HG03064 (cell line): ENCODE measurements around the gene ZBBX.
"Not testable (repeated sequence)": the region's sequence is repeated elsewhere in the genome, so short reads cannot be mapped to it uniquely, and the experiment has no call there.

Experiments
- ATAC-seq: cut with Tn5 transposase; IDR thresholded peaks from one replicate; pipeline ENCODE4 v1.9.1; 2021; ENCODE audit warnings: low read depth; ENCODE audit not compliant: unreplicated experiment

The ZBBX gene

DNA sequence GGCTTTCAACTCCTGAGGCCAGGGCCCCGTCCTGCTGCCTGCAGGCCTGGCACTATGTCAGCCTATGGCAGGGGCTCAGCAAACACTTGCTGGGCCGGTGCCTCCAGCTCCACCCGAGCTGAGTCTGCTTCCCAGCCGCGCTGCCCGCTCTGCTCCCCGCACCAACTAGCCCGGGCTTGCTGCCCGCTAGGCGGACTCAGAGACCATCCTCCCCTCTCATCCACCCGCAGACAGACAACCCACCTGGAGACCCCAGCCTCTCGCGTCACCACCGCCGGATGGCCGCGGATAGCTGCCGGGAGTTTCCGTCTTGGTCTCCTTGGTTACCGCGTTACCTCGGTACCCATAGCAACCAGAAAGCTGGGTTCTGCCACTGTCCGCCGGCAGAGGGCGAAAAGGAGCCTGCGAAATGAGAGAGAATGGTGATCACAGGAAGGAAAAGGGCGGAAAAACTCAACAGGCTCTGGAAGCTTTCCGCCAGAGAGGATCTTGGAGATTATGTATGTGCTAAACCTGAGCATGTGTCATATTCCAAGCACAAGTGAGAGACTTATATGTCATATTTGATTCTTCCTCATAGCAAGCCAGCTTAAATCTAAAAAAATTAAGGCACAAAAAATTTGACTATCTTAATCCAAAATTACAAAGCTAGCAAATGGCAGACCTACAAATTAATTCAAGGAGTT lies at the start of gene ZBBX:
Gene ZBBX, minus strand, starts transcription at position 294 of the 686 bp plus-strand sequence. CDS start 7,396 bp downstream, outside the sequence.
- ATAC-seq, result peak; percentile 100

DNA sequence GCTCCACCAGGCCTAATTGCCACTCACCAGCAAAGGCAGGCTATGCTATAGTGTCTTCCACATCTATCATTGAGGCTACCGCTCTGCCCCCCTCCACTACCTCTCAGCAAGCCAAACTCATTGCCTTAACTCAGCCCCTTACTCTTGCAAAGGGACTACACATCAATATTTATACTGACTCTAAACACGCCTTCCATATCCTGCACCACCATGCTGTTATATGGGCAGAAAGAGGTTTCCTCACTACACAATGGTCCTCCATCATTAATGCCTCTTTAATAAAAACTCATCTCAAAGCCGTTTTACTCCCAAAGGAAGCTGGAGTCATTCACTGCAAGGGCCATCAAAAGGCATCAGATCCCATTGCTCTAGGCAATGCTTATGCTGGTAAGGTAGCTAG lies 46.9 kb upstream of the ZBBX start:
- ATAC-seq, result not testable (repeated sequence)

DNA sequence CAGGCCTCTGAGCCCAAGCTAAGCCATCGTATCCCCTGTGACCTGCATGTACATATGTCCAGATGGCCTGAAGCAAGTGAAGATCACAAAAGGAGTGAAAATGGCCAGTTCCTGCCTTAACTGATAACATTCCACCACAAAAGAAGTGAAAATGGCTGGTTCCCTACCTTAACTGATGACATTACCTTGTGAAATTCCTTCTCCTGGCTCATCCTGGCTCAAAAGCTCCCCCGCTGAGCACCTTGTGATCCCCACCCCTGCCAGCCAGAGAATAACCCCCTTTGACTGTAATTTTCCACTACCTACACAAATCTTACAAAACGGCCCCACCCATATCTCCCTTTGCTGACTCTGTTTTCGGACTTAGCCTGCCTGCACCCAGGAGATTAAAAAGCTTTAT lies 42.3 kb upstream of the ZBBX start:
- not testable (repeated sequence) for ATAC-seq

DNA sequence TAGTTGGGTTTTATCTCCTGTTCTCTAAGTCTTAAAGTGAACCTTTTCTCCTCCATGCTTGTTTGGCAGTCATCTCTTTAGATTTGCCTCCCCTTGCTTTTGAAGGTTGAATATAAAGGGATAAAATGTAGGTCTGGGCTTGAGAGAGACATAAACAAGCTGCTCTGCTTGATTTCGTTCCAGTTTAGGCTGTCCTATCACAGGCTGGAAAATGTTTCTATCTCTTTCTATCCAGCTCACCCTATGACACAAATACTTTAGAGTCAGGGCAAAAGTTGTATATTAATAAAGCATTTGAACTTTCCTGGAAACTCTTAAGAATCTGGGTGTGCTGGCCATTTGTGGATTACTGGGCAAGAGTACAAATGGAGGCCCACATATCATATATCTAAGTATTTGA lies 29.5 kb upstream of the ZBBX start:
- ATAC-seq, result no peak

DNA sequence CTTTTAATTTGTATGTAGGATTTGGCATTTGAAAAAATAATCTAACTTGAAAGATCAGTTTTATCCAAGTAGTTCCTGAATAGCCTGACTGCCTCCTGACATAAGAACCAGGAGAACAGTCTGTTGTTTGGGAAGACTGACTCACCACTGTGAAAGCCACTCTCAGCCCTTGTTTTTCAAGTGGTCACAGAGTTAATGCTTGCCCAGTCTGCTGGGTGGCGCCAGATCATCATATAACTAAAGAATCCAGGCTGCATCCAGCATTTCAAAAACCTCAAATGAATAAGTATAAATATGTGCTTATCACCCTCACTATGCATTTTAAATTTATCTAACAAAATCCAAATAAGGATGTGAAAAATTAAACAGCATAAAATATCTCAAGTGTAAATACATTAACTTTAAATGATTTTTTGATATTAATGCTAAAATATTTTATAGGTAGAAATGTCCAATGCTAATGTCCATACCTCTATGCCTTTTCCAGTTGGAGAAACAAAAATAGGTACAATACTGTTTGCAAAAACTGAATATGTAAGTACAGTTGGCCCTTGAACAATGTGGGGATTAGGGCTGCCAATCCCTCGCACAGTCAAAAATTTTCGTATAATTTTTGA lies 26.9 kb upstream of the ZBBX start:
- ATAC-seq, result no peak

- no peak for ATAC-seq
Observed at GRCh38 chr3:167397826-167398225, 17.7 kb upstream of the ZBBX start.

DNA sequence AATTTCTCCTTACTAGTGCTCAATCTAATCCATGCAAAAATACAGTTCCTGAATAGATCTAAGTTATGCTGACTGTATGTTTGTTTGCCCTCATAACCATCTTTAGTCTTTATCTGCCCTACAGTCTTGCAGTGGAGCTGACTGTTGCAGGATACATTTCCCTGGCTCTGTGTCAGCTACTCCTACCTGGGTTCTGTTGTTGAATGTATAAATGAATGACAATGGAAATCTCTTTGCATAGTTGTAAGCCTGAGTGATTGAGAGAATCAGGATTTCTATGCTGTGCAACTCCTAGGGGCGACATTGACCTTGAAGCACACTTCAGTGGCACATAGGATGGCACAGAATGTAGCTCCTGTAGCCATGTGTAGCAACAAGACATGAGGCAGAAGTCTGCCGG lies 16.0 kb upstream of the ZBBX start:
- no peak for ATAC-seq

DNA sequence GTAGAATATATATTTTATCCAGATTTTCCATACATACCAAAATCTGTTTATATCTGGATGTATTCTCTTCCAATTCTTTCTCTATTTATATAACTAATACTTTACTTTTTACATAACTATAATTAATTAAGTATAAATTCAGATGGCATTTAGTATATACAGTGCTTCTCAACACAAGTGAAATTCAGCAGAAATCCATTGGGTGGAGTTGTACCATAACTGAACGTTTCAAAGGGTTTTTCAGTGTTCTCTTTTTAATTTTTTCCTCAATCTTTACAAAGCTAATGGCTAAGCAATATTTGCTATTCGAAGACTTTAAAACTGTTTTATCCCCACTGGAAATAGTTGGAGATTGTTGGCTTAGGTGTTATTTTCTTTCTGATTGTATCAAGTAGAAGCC lies 13.9 kb upstream of the ZBBX start:
- ATAC-seq, result no peak

- ATAC-seq, result no peak
Observed at GRCh38 chr3:167382155-167382554, 2.1 kb upstream of the ZBBX start.

GRCh38 chr3:167375478-167375877 lies 4.6 kb downstream of the ZBBX start:
- no peak for ATAC-seq

DNA sequence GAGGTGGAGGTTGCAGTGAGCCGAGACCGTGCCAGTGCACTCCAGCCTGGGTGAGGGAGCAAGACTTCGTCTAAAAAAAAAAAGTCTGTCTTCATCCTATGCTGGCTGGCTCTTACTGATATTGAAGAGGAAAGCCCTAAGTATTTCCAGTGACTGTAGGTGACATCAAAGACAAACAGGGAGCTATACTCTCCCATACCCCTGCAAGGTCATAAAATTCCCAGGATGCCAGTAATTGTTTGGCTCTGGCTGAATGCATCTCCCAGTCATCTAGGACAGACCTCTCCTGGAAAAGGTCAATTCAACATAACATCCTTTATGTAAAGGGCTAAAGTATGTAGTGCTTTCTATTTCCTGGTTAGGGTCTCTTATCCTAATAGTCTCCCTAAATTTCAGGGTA lies 8.0 kb downstream of the ZBBX start:
- ATAC-seq, result no peak

- ATAC-seq, result no peak
Observed at GRCh38 chr3:167361948-167362347, 18.1 kb downstream of the ZBBX start.

- no peak for ATAC-seq
Observed at GRCh38 chr3:167361306-167361705, 18.8 kb downstream of the ZBBX start.

GRCh38 chr3:167355446-167355845 lies 24.7 kb downstream of the ZBBX start:
- ATAC-seq, result no peak

- no peak for ATAC-seq
Observed at GRCh38 chr3:167354751-167355150, 25.3 kb downstream of the ZBBX start.

DNA sequence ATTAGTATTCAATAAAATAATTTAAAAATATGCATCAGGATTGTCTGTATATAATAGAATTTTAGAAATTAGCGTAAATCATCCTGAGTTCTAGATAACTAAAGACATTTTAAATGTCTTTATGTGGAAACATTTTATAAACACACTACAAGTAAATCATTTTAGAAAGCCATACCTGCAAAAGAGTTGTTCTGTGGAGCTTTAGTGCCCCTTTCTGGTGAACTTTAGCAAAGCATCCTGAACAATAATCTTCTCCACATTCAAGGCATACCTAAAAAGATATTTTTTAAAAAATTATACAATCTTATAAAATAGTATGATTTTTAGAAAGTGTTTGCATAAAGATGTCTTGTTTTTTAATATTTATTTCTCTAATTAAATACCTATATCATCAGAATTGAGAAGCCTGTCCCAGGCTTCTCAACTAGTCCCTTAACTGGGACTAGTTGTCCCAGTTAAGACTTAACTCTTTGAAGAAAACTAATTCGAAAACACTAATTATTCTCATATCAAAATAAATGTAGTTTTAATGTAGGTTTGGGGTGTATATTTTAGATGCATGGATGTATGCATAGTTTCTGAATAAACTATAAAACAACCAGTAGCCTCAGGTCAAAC lies 29.7 kb downstream of the ZBBX start:
- no peak for ATAC-seq

DNA sequence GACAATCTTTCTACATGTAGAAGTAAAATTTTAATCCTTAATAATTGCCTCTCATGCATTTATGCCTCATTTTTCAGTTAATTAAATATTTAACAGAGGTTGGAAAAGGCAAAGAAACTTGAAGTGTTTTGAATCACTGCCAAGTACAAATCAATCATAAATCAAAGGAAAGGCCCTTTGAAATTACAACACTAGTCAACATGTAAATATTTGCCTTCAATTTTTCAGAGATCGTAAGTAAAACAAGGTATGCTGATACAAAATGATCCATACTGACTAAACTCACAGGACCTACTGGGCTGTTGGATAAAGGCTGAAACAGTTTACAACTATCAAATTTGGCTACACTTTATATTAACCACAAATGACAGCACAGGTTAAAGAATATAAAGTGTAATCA lies 33.9 kb downstream of the ZBBX start:
- no peak for ATAC-seq

GRCh38 chr3:167330993-167331785 lies 48.9 kb downstream of the ZBBX start:
- no peak for ATAC-seq

- no peak for ATAC-seq
Observed at GRCh38 chr3:167323572-167323971, 56.5 kb downstream of the ZBBX start.

DNA sequence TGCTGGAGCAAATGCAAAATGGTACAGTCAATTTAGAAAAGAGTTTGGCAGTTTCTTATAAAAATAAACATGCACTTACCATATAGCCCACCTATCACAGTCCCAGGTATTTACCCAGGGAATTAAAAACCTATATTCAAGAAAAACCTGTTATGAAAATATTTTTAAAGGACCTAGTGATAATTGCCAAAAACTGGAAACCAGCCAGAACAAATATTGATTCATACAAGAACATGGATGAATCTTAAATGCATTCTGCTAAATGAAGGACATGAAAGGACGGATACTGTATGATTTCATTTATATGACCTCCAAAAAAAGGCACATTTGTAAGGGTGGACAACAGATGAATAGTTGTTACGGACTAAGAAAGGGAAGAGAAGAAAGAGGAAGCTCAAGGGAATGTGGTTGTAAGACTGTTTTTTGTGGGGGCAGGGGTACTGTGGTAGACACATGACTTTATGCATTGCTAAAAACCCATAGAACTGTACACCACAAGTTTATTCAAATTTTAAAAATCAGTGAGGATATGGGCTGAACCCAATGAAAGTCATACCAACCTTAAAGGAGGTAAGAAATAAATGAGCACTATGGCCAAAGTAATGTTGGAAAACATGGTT lies 61.0 kb downstream of the ZBBX start:
- ATAC-seq, result no peak

- ATAC-seq, result no peak
Observed at GRCh38 chr3:167318306-167318705, 61.8 kb downstream of the ZBBX start.
